Suprapubic skin (tissue), 4 donors: ENCODE measurements around the gene PML. TPM values are rescaled to one million over a fixed set of nuclear protein-coding genes. Genes with fewer than 3 reads are reported as not detected.

ENCODE experiments used
- DNase-seq, 2 donors: peaks; one replicate each; pipeline ENCODE4 v3.0.0-alpha.2; 2019; ENCODE audit warnings: low spot score in 2 of 2
- H3K27ac ChIP-seq: fragments of 200-600 bp; sonication (generic); one replicate; pipeline ENCODE4 v1.5.1; 2019
- H3K27me3 ChIP-seq: fragments of 200-600 bp; sonication (generic); one replicate; pipeline ENCODE4 v1.5.1; 2019
- H3K36me3 ChIP-seq: fragments of 200-600 bp; sonication (generic); one replicate; pipeline ENCODE4 v1.5.1; 2019
- H3K4me1 ChIP-seq: fragments of 200-600 bp; sonication (generic); one replicate; pipeline ENCODE4 v1.5.1; 2019
- H3K4me3 ChIP-seq: fragments of 200-600 bp; sonication (generic); one replicate; pipeline ENCODE4 v1.5.1; 2019; ENCODE audit warnings: mild to moderate bottlenecking
- H3K9me3 ChIP-seq: fragments of 200-600 bp; sonication (generic); one replicate; pipeline ENCODE4 v1.5.1; 2019
- CTCF ChIP-seq, 2 donors: fragments of 200-600 bp in 1 of 2; fragments of 450-650 bp in 1 of 2; sonication (generic) in 1 of 2; IDR thresholded peaks; one replicate each; pipeline ENCODE4 v1.5.1; 2016 to 2019; ENCODE audit warnings: antibody characterized with exemption in 2 of 2, mild to moderate bottlenecking in 1 of 2, moderate library complexity in 1 of 2
- EP300 ChIP-seq: sonication (generic); formaldehyde crosslinking; IDR thresholded peaks from one replicate; pipeline ENCODE4 v1.6.1; 2017; ENCODE audit warnings: antibody characterized with exemption
- POLR2A ChIP-seq, 2 donors: fragments of 450-650 bp; IDR thresholded peaks; one replicate each; pipeline ENCODE4 v1.6.1; 2017; ENCODE audit warnings: antibody characterized with exemption in 2 of 2, mild to moderate bottlenecking in 2 of 2, moderate library complexity in 2 of 2
- POLR2AphosphoS5 ChIP-seq, 3 donors: sonication (generic); formaldehyde crosslinking; IDR thresholded peaks; one replicate each; pipeline ENCODE4 v1.6.1; 2017; ENCODE audit warnings: antibody characterized with exemption in 3 of 3
- WGBS: methylation state at CpG from one replicate; pipeline ENCODE4 v1.1.5; 2018; 5-methylcytosine and 5-hydroxymethylcytosine counted together
- total RNA-seq, 4 donors: library from RNA; depleted of rRNA; stranded (reverse); fragments of >200 nt; gene quantifications; one replicate each; pipeline ENCODE4 v1.1.0, GENCODE V29; 2016

Gene PML
- total RNA-seq, 4 donors from 2014 or later: 59.2 to 111 (median 82.5) TPM

DNA sequence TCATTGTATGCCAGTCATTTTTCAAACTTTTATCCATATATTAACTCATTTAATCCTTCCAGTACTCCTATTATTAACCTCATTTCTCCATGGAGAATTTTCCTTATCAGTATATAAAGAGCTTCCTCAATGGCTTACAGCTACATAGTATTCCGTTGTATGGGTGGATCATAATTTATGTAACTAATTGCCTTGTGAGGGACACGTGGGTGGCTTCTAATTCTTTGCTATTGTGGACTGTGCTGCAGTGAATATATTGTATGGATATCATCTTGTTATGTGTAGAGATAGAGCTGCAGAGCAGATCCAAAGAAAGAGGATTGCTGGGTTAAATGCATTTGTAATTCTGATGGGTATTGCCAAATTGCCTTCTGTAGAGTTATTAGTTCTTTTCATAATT lies 25.2 kb downstream of the PML start:
- Histone ChIP-seq H3K9me3 (no peaks in the 10 kb centered on the region), H3K27me3 (no peaks in the 10 kb centered on the region), H3K27ac (no peak overlapping the region), H3K4me3 (no peak overlapping the region), H3K4me1 (peaks cover 9% of the 10 kb centered on the region), H3K36me3 (peaks cover 32% of the 10 kb centered on the region)
- TF ChIP-seq POLR2A (IDR thresholded peaks at IDR 0.05) (no peak), CTCF (IDR thresholded peaks at IDR 0.05) (no peak), EP300 (no peak), POLR2AphosphoS5 (IDR thresholded peaks at IDR 0.05) (no peak)
- 41% methylated on average over 2 of the region's 2 CpGs for WGBS
- DNase-seq: no peak

DNA sequence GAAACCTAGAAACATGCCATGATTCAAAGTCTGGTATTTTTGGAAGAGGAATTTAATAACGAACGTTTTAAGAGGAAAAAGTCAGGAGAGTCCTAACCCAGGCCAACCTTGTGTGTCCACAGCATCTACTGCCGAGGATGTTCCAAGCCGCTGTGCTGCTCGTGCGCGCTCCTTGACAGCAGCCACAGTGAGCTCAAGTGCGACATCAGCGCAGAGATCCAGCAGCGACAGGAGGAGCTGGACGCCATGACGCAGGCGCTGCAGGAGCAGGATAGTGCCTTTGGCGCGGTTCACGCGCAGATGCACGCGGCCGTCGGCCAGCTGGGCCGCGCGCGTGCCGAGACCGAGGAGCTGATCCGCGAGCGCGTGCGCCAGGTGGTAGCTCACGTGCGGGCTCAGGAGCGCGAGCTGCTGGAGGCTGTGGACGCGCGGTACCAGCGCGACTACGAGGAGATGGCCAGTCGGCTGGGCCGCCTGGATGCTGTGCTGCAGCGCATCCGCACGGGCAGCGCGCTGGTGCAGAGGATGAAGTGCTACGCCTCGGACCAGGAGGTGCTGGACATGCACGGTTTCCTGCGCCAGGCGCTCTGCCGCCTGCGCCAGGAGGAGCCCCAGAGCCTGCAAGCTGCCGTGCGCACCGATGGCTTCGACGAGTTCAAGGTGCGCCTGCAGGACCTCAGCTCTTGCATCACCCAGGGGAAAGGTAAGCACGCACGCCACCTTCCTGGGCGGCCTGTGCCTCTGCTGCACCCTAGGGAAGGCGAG lies 28.4 kb downstream of the PML start:
- no peak for DNase-seq
- WGBS: 94% methylated on average over 51 of the region's 66 CpGs
- Histone ChIP-seq H3K27ac (no peak overlapping the region), H3K36me3 (peaks cover 62% of the 10 kb centered on the region), H3K27me3 (no peaks in the 10 kb centered on the region), H3K4me3 (no peak overlapping the region), H3K4me1 (peaks cover 16% of the 10 kb centered on the region), H3K9me3 (no peaks in the 10 kb centered on the region)
- TF ChIP-seq POLR2AphosphoS5 (IDR thresholded peaks at IDR 0.05): no peak
- TF ChIP-seq POLR2A (IDR thresholded peaks at IDR 0.05): no peak
- TF ChIP-seq CTCF (IDR thresholded peaks at IDR 0.05): no peak
- no peak for TF ChIP-seq EP300

DNA sequence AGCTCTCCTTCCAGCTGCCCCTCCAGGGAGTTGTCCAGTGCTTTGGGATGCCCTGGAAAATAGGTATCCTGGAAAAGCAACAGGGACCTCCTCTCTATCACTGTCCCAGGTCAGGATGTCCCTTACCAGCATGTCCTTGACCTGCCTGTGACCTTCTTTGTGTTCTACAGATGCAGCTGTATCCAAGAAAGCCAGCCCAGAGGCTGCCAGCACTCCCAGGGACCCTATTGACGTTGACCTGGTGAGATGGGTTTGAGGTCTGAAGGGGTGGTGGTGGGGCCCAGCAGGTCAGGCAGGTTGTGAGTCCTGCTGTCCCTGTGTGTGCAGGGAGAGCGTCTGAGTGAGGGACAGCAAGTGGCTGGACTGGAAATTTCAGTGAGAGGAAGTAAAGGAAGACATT lies 30.2 kb downstream of the PML start:
- Histone ChIP-seq H3K27me3 (no peaks in the 10 kb centered on the region), H3K4me1 (peaks cover 16% of the 10 kb centered on the region), H3K27ac (no peak overlapping the region), H3K36me3 (peaks cover 63% of the 10 kb centered on the region), H3K9me3 (no peaks in the 10 kb centered on the region), H3K4me3 (no peak overlapping the region)
- WGBS: 64% methylated on average over 2 of the region's 2 CpGs
- TF ChIP-seq POLR2A (IDR thresholded peaks at IDR 0.05) (no peak), POLR2AphosphoS5 (IDR thresholded peaks at IDR 0.05) (no peak), CTCF (IDR thresholded peaks at IDR 0.05) (no peak), EP300 (no peak)
- DNase-seq: no peak

- H3K27me3 ChIP-seq: no peaks in the 10 kb centered on the region
- no peak for DNase-seq
- TF ChIP-seq POLR2AphosphoS5 (IDR thresholded peaks at IDR 0.05) (no peak), EP300 (no peak), CTCF (IDR thresholded peaks at IDR 0.05) (no peak), POLR2A (IDR thresholded peaks at IDR 0.05) (no peak)
- no peak overlapping the region for H3K4me3 ChIP-seq
- WGBS: 47% methylated on average over 5 of the region's 5 CpGs
- peaks cover 68% of the 10 kb centered on the region for H3K36me3 ChIP-seq
- peaks cover 16% of the 10 kb centered on the region for H3K4me1 ChIP-seq
- no peaks in the 10 kb centered on the region for H3K9me3 ChIP-seq
- H3K27ac ChIP-seq: no peak overlapping the region
Measured at GRCh38 chr15:74025436-74025835, 30.9 kb downstream of the PML start.

- H3K27ac ChIP-seq: no peak overlapping the region
- WGBS: 66% methylated on average over 3 of the region's 3 CpGs
- TF ChIP-seq POLR2A (IDR thresholded peaks at IDR 0.05) (no peak), POLR2AphosphoS5 (IDR thresholded peaks at IDR 0.05) (no peak), CTCF (IDR thresholded peaks at IDR 0.05) (no peak), EP300 (no peak)
Measured at GRCh38 chr15:74027688-74028087, 33.2 kb downstream of the PML start.

More at GRCh38 chr15:74027688-74028087, 33.2 kb downstream of the PML start:
- no peaks in the 10 kb centered on the region for H3K9me3 ChIP-seq
- peaks cover 72% of the 10 kb centered on the region for H3K36me3 ChIP-seq
- H3K4me1 ChIP-seq: peaks cover 20% of the 10 kb centered on the region
- H3K4me3 ChIP-seq: no peak overlapping the region
- no peaks in the 10 kb centered on the region for H3K27me3 ChIP-seq
- DNase-seq: peak in 1 of 2 donors; percentile 42
